GM10266 (cell line): ENCODE data around the gene YIF1B.

Source experiments
- DNase-seq: peaks from one replicate; pipeline ENCODE4 v3.0.0; 2012; ENCODE audit errors: extremely low spot score
- CTCF ChIP-seq: IDR thresholded peaks from 2 replicates; pipeline ENCODE4 v1.5.1; 2012; ENCODE audit warnings: mild to moderate bottlenecking, low read depth; ENCODE audit not compliant: control insufficient read depth, insufficient read depth; ENCODE audit errors: missing control alignments

Gene YIF1B

GRCh38 chr19:38303517-38304351 lies 12.0 kb downstream of the YIF1B start, which contains the start of gene C19orf33:
TSS of gene C19orf33 (plus strand) at chr19:38304251. CDS start at chr19:38304262, 11 bp downstream.
- no peak for TF ChIP-seq CTCF
- DNase-seq = no peak

GRCh38 chr19:38298821-38299680 lies 16.7 kb downstream of the YIF1B start:
- TF ChIP-seq CTCF = no peak
- no peak for DNase-seq

GRCh38 chr19:38294090-38294489 lies 21.7 kb downstream of the YIF1B start:
- DNase-seq = no peak
- no peak for TF ChIP-seq CTCF

- DNase-seq = no peak
- no peak for TF ChIP-seq CTCF
Observed at GRCh38 chr19:38293281-38293680, 22.5 kb downstream of the YIF1B start.

GRCh38 chr19:38291855-38292254 lies 23.9 kb downstream of the YIF1B start:
- no peak for DNase-seq
- TF ChIP-seq CTCF = no peak

GRCh38 chr19:38290631-38291147 lies 25.1 kb downstream of the YIF1B start:
- no peak for TF ChIP-seq CTCF

More at GRCh38 chr19:38290631-38291147, 25.1 kb downstream of the YIF1B start:
- DNase-seq = no peak
